HUES64 (cell line): ENCODE data around the gene AKNA.

Experiments used
- H3K27ac ChIP-seq: 2 replicates; pipeline ENCODE4 v1.7.0; 2013; ENCODE audit warnings: low read depth, low read length, inconsistent platforms
- H3K27me3 ChIP-seq: 2 replicates; pipeline ENCODE4 v1.6.1; 2013; ENCODE audit warnings: mild to moderate bottlenecking, low read length; ENCODE audit not compliant: insufficient read depth
- H3K36me3 ChIP-seq: 2 replicates; pipeline ENCODE4 v1.6.1; 2013; ENCODE audit warnings: mild to moderate bottlenecking, low read length; ENCODE audit not compliant: insufficient read depth
- H3K4me1 ChIP-seq: 2 replicates; pipeline ENCODE4 v1.6.1; 2013; ENCODE audit warnings: mild to moderate bottlenecking, low read length, moderate library complexity; ENCODE audit not compliant: insufficient read depth
- H3K4me3 ChIP-seq: 2 replicates; pipeline ENCODE4 v1.5.1; 2013; ENCODE audit warnings: mild to moderate bottlenecking, low read length, moderate library complexity
- H3K9ac ChIP-seq: 2 replicates; pipeline ENCODE4 v1.6.1; 2013; ENCODE audit warnings: mild to moderate bottlenecking, low read depth, low read length
- H3K9me3 ChIP-seq: 2 replicates; pipeline ENCODE4 v1.6.1; 2013; ENCODE audit warnings: low read depth, low read length; ENCODE audit not compliant: insufficient read depth
- WGBS: fragments of 150-250, 120-280 bp; methylation state at CpG from one replicate; pipeline ENCODE4 v1.1.7; 2013; ENCODE audit warnings: missing lambda C conversion rate; 5-methylcytosine and 5-hydroxymethylcytosine counted together

Gene AKNA

GRCh38 chr9:114303571-114303970, 84.2 kb downstream of the AKNA start:
- Histone ChIP-seq H3K9ac (no peak overlapping the region), H3K27me3 (no peaks in the 10 kb centered on the region), H3K4me3 (no peak overlapping the region), H3K27ac (no peak overlapping the region), H3K4me1 (no peaks in the 10 kb centered on the region), H3K36me3 (peaks cover 16% of the 10 kb centered on the region), H3K9me3 (no peaks in the 10 kb centered on the region)
- WGBS: 84% methylated on average over 5 of the region's 5 CpGs

- Histone ChIP-seq H3K36me3 (peaks cover 25% of the 10 kb centered on the region), H3K27me3 (no peaks in the 10 kb centered on the region), H3K4me3 (no peak overlapping the region), H3K4me1 (no peaks in the 10 kb centered on the region), H3K27ac (no peak overlapping the region), H3K9me3 (no peaks in the 10 kb centered on the region), H3K9ac (no peak overlapping the region)
- 89% methylated on average over 6 of the region's 6 CpGs for WGBS
Observed at GRCh38 chr9:114302727-114303126, 85.1 kb downstream of the AKNA start.

GRCh38 chr9:114301798-114302565, 85.8 kb downstream of the AKNA start:
- Histone ChIP-seq H3K36me3 (peaks cover 32% of the 10 kb centered on the region), H3K4me1 (no peaks in the 10 kb centered on the region), H3K4me3 (no peak overlapping the region), H3K27ac (no peak overlapping the region), H3K27me3 (no peaks in the 10 kb centered on the region), H3K9me3 (no peaks in the 10 kb centered on the region), H3K9ac (no peak overlapping the region)
- WGBS: 89% methylated on average over 15 of the region's 15 CpGs

GRCh38 chr9:114300846-114301797, 86.7 kb downstream of the AKNA start:
- Histone ChIP-seq H3K27me3 (no peaks in the 10 kb centered on the region), H3K4me1 (no peaks in the 10 kb centered on the region), H3K4me3 (no peak overlapping the region), H3K27ac (no peak overlapping the region), H3K36me3 (peaks cover 41% of the 10 kb centered on the region), H3K9ac (no peak overlapping the region), H3K9me3 (peaks cover 4% of the 10 kb centered on the region)
- WGBS: 94% methylated on average over 31 of the region's 31 CpGs

- WGBS: 93% methylated on average over 4 of the region's 4 CpGs
- peaks cover 49% of the 10 kb centered on the region for H3K36me3 ChIP-seq
Observed at GRCh38 chr9:114300153-114300845, 87.5 kb downstream of the AKNA start.

GRCh38 chr9:114299286-114300152, 88.3 kb downstream of the AKNA start:
- Histone ChIP-seq H3K4me3 (no peak overlapping the region), H3K9ac (no peak overlapping the region), H3K27ac (no peak overlapping the region), H3K36me3 (peaks cover 57% of the 10 kb centered on the region), H3K4me1 (no peaks in the 10 kb centered on the region), H3K27me3 (no peaks in the 10 kb centered on the region), H3K9me3 (peaks cover 18% of the 10 kb centered on the region)
- WGBS: 94% methylated on average over 15 of the region's 15 CpGs

More at GRCh38 chr9:114300153-114300845, 87.5 kb downstream of the AKNA start:
- no peak overlapping the region for H3K9ac ChIP-seq
- no peak overlapping the region for H3K4me3 ChIP-seq
- H3K27ac ChIP-seq: no peak overlapping the region
- peaks cover 10% of the 10 kb centered on the region for H3K9me3 ChIP-seq
- no peaks in the 10 kb centered on the region for H3K27me3 ChIP-seq
- H3K4me1 ChIP-seq: no peaks in the 10 kb centered on the region

GRCh38 chr9:114296338-114296737, 91.4 kb downstream of the AKNA start:
- Histone ChIP-seq H3K9ac (no peak overlapping the region), H3K4me3 (no peak overlapping the region), H3K27ac (no peak overlapping the region), H3K9me3 (peaks cover 22% of the 10 kb centered on the region), H3K4me1 (no peaks in the 10 kb centered on the region), H3K27me3 (no peaks in the 10 kb centered on the region), H3K36me3 (peaks cover 74% of the 10 kb centered on the region)
- WGBS: no CpG with 5 or more reads among the region's 1 CpG

- Histone ChIP-seq H3K9me3 (peaks cover 22% of the 10 kb centered on the region), H3K4me1 (no peaks in the 10 kb centered on the region), H3K9ac (no peak overlapping the region), H3K27me3 (no peaks in the 10 kb centered on the region), H3K27ac (no peak overlapping the region), H3K36me3 (peaks cover 69% of the 10 kb centered on the region), H3K4me3 (no peak overlapping the region)
Observed at GRCh38 chr9:114294664-114295063, 93.1 kb downstream of the AKNA start.

GRCh38 chr9:114291886-114292590, 95.7 kb downstream of the AKNA start:
- H3K9me3 ChIP-seq: peaks cover 22% of the 10 kb centered on the region
- no peak overlapping the region for H3K9ac ChIP-seq
- H3K27ac ChIP-seq: no peak overlapping the region
- peaks cover 48% of the 10 kb centered on the region for H3K36me3 ChIP-seq
- H3K4me3 ChIP-seq: no peak overlapping the region
- WGBS: 88% methylated on average over 11 of the region's 11 CpGs
- H3K4me1 ChIP-seq: peaks cover 10% of the 10 kb centered on the region
- no peaks in the 10 kb centered on the region for H3K27me3 ChIP-seq

GRCh38 chr9:114291064-114291474, 96.7 kb downstream of the AKNA start:
- WGBS: 23% methylated on average over 12 of the region's 12 CpGs
- Histone ChIP-seq H3K9me3 (peaks cover 18% of the 10 kb centered on the region), H3K27ac (no peak overlapping the region), H3K27me3 (no peaks in the 10 kb centered on the region), H3K4me1 (peaks cover 10% of the 10 kb centered on the region), H3K36me3 (peaks cover 38% of the 10 kb centered on the region), H3K9ac (no peak overlapping the region), H3K4me3 (no peak overlapping the region)
